Measurements from ENCODE around the gene TMEM63A. TPM values are rescaled to one million over a fixed set of nuclear protein-coding genes. Genes with fewer than 3 reads are reported as not detected.

The TMEM63A gene
- total RNA-seq, 4 donors from 2014 or later = 104 to 256 (median 180) TPM

DNA sequence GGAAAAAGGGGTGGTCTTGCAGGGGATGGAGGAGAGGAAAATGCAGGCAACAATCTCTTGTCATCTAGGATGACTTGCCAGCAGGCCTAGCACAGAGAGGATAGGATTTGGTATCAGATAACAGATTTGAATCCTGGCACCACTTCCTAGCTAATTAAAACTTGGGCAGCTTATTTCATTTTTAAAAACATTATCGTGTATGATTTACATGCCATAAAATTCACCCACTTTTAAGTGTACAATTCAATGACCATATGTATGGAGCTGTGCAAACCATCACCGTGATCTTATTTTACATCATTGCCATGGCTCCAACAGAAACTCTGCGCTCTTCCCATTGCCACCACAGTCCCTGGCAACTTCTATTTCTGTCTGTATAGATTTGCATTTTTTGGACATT lies 34.9 kb upstream of the TMEM63A start:
- in situ Hi-C loops (cut with MboI; ENCODE audit: low pct_ligation_motif_present in 1 of 4, low pct_unique_long_range_greater_than_20kb in 1 of 4, low sequenced_read_pairs in 3 of 4) (loop anchor here in 2 of 4 donors (10.0 to 25.0 kb wide), 3 partner anchors 130 to 430 kb away; partner anchors contain the start of gene SRP9 (in 2 of the 2)), intact Hi-C loops (cut with DNase I; ENCODE audit: low total_unique reads) (loop anchor here (10.0 kb wide), 1 partner anchor 142 kb away; the partner anchor contains the start of gene SRP9)
- 93 to 100% methylated on average over 3 of the region's 3 CpGs for WGBS, 2 donors (ENCODE audit: low coverage in 1 of 2)
- H3K36me3 ChIP-seq = no peaks in the 10 kb centered on the region
- no peak overlapping the region for H3K27ac ChIP-seq
- H3K27me3 ChIP-seq = no peaks in the 10 kb centered on the region
- TF ChIP-seq EP300 (IDR thresholded peaks at IDR 0.05; ENCODE audit: low read depth) (no peak), CTCF (IDR thresholded peaks at IDR 0.05) (no peak), POLR2A (IDR thresholded peaks at IDR 0.05) (no peak), POLR2AphosphoS5 (IDR thresholded peaks at IDR 0.05) (no peak)
- H3K4me1 ChIP-seq = peaks cover 0 to 13% (median 8%) of the 10 kb centered on the region in 4 donors
- no peak for DNase-seq
- no peaks in the 10 kb centered on the region for H3K9me3 ChIP-seq
- H3K4me3 ChIP-seq = no peak overlapping the region

DNA sequence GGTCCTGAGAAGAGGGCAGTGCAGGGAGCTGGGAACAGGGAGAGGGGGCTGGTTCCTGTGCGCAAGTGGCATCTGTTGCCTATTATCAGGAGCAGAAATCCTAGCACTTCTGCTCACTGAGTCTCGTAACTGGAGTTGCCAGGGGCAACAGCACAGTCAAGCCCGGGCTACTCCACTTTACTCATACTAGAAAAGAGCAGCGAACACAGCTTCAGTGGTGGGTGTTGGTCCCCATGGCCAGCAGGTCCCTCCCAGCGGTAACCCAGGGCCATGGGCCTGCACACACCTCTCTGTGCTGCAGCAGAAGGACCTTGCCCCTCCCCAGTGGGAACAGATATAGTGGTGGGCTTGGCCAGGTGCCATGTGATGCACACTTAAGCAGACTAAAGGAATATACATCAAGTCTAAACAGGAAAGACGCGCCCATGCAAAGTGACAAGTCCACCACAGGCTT lies 33.4 kb upstream of the TMEM63A start:
- TF ChIP-seq POLR2A (IDR thresholded peaks at IDR 0.05) = no peak
- TF ChIP-seq POLR2AphosphoS5 (IDR thresholded peaks at IDR 0.05) = no peak
- TF ChIP-seq EP300 (IDR thresholded peaks at IDR 0.05; ENCODE audit: low read depth) = no peak
- no peak for TF ChIP-seq CTCF (IDR thresholded peaks at IDR 0.05)
- Histone ChIP-seq H3K27me3 (no peaks in the 10 kb centered on the region), H3K27ac (no peak overlapping the region), H3K9me3 (no peaks in the 10 kb centered on the region), H3K36me3 (no peaks in the 10 kb centered on the region), H3K4me1 (peaks cover 0 to 25% (median 17%) of the 10 kb centered on the region in 4 donors), H3K4me3 (no peak overlapping the region)
- intact Hi-C loops (cut with DNase I; ENCODE audit: low total_unique reads) (loop anchor here (10.0 kb wide), 1 partner anchor 141 kb away; the partner anchor contains the start of gene SRP9), in situ Hi-C loops (cut with MboI; ENCODE audit: low pct_ligation_motif_present in 1 of 4, low pct_unique_long_range_greater_than_20kb in 1 of 4, low sequenced_read_pairs in 3 of 4) (loop anchor here in 2 of 4 donors (10.0 to 25.0 kb wide), 3 partner anchors 128 to 428 kb away; partner anchors contain the start of gene SRP9 (in 2 of the 2))
- DNase-seq = no peak
- 85% methylated on average over 7 of the region's 7 CpGs; no CpG with 5 or more reads in 1 of the 2 donors for WGBS, 2 donors (ENCODE audit: low coverage in 1 of 2)

- Histone ChIP-seq H3K36me3 (no peaks in the 10 kb centered on the region), H3K27me3 (no peaks in the 10 kb centered on the region), H3K9me3 (no peaks in the 10 kb centered on the region), H3K27ac (no peak overlapping the region), H3K4me1 (peaks cover 0 to 24% (median 15%) of the 10 kb centered on the region in 4 donors), H3K4me3 (no peak overlapping the region)
- TF ChIP-seq CTCF (IDR thresholded peaks at IDR 0.05) (no peak), POLR2AphosphoS5 (IDR thresholded peaks at IDR 0.05) (no peak)
- intact Hi-C loops (cut with DNase I; ENCODE audit: low total_unique reads) (loop anchor here (10.0 kb wide), 1 partner anchor 140 kb away; the partner anchor contains the start of gene SRP9), in situ Hi-C loops (cut with MboI; ENCODE audit: low pct_ligation_motif_present in 1 of 4, low pct_unique_long_range_greater_than_20kb in 1 of 4, low sequenced_read_pairs in 3 of 4) (loop anchor here in 2 of 4 donors (10.0 to 25.0 kb wide), 3 partner anchors 128 to 428 kb away; partner anchors contain the start of gene SRP9 (in 2 of the 2))
- WGBS, 2 donors (ENCODE audit: low coverage in 1 of 2) = 88% methylated on average over 5 to 6 of the region's 6 CpGs
- DNase-seq = no peak
Measured at GRCh38 chr1:225914947-225915346, 32.8 kb upstream of the TMEM63A start.

- in situ Hi-C loops (cut with MboI; ENCODE audit: low pct_ligation_motif_present in 1 of 4, low pct_unique_long_range_greater_than_20kb in 1 of 4, low sequenced_read_pairs in 3 of 4) (loop anchor here in 2 of 4 donors (10.0 to 25.0 kb wide), 3 partner anchors 127 to 427 kb away; partner anchors contain the start of gene SRP9 (in 2 of the 2)), intact Hi-C loops (cut with DNase I; ENCODE audit: low total_unique reads) (loop anchor here (10.0 kb wide), 1 partner anchor 140 kb away; the partner anchor contains the start of gene SRP9)
- H3K36me3 ChIP-seq = no peaks in the 10 kb centered on the region
- TF ChIP-seq CTCF (IDR thresholded peaks at IDR 0.05) = no peak
- no peak for TF ChIP-seq POLR2A (IDR thresholded peaks at IDR 0.05)
- TF ChIP-seq EP300 (IDR thresholded peaks at IDR 0.05; ENCODE audit: low read depth) = no peak
- no peak for TF ChIP-seq POLR2AphosphoS5 (IDR thresholded peaks at IDR 0.05)
- DNase-seq = no peak
- no peaks in the 10 kb centered on the region for H3K9me3 ChIP-seq
- no peaks in the 10 kb centered on the region for H3K27me3 ChIP-seq
- 76% methylated on average over 6 of the region's 6 CpGs; no CpG with 5 or more reads in 1 of the 2 donors for WGBS, 2 donors (ENCODE audit: low coverage in 1 of 2)
- no peak overlapping the region for H3K27ac ChIP-seq
- H3K4me3 ChIP-seq = no peak overlapping the region
- H3K4me1 ChIP-seq = peaks cover 0 to 19% (median 13%) of the 10 kb centered on the region in 4 donors
Measured at GRCh38 chr1:225914391-225914790, 32.2 kb upstream of the TMEM63A start.

All from transverse colon (tissue), 4 donors.